T-helper 2 cell treated with Interferon-gamma antibody and Interleukin-4, amounts not matched to agents 5 μg/mL and 100 μg/mL, for 36 hours (primary cell): ENCODE data around the gene GARIN3.

Experiments used
- DNase-seq: peaks from one replicate; pipeline ENCODE4 v3.0.0; 2021; ENCODE audit warnings: low spot score
- H3K27ac Mint-ChIP-seq: one replicate; pipeline ENCODE4 v1.8.0; 2021; ENCODE audit warnings: mild to moderate bottlenecking, mixed read lengths
- H3K27me3 Mint-ChIP-seq: one replicate; pipeline ENCODE4 v1.8.0; 2021; ENCODE audit warnings: low read depth, mixed read lengths
- H3K36me3 Mint-ChIP-seq: one replicate; pipeline ENCODE4 v1.8.0; 2021; ENCODE audit warnings: low read depth, mixed read lengths
- H3K4me1 Mint-ChIP-seq: one replicate; pipeline ENCODE4 v1.8.0; 2021; ENCODE audit warnings: low read depth, mixed read lengths
- H3K4me3 Mint-ChIP-seq: one replicate; pipeline ENCODE4 v1.8.0; 2022; ENCODE audit warnings: mild to moderate bottlenecking, moderate library complexity, mixed read lengths
- H3K9me3 Mint-ChIP-seq: one replicate; pipeline ENCODE4 v1.8.0; 2021; ENCODE audit warnings: mixed read lengths

Gene GARIN3

DNA sequence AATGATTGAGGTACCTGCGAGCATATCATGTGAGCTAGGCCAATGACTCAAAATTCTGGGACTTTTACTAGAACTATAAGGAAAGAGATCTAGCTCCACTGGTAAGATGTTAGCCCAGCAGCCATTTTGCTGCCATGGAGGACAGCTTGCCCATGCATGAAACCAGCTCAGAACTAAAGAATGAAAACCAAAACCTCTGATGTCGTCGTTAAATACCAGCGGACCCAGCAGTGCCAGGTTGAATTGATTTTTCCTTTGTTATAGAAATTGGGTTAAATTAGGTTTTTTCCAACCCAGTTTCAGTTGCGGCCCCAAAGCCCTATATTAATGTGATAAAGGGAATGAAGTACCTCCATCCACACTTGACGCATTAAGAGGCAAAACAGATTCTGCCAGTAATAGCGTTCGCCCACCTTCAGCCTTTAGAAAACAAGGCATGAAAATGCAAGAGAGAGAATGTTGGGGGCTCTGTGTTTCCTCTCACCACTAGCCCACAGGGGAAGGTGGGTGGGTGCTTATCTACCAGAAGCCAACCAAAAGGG lies 9.1 kb upstream of the GARIN3 start:
- H3K4me3 Mint-ChIP-seq: peak overlapping the region; percentile 13

GRCh38 chr5:157172403-157172802 lies 6.3 kb upstream of the GARIN3 start:
- peaks cover under 1% of the 10 kb centered on the region for H3K9me3 Mint-ChIP-seq
- H3K4me1 Mint-ChIP-seq: peaks cover 61% of the 10 kb centered on the region
- DNase-seq: peak; percentile 96
- H3K27me3 Mint-ChIP-seq: no peaks in the 10 kb centered on the region
- peak overlapping the region; percentile 68 for H3K4me3 Mint-ChIP-seq
- peak overlapping the region; percentile 94 for H3K27ac Mint-ChIP-seq
- peaks cover 3% of the 10 kb centered on the region for H3K36me3 Mint-ChIP-seq

More for the DNA sequence above, 9.1 kb upstream of the GARIN3 start:
- H3K27me3 Mint-ChIP-seq: no peaks in the 10 kb centered on the region
- peaks cover 11% of the 10 kb centered on the region for H3K36me3 Mint-ChIP-seq
- peaks cover 11% of the 10 kb centered on the region for H3K9me3 Mint-ChIP-seq
- peak overlapping the region; percentile 65 for H3K27ac Mint-ChIP-seq
- peak; percentile 46 for DNase-seq
- H3K4me1 Mint-ChIP-seq: peaks cover 74% of the 10 kb centered on the region

DNA sequence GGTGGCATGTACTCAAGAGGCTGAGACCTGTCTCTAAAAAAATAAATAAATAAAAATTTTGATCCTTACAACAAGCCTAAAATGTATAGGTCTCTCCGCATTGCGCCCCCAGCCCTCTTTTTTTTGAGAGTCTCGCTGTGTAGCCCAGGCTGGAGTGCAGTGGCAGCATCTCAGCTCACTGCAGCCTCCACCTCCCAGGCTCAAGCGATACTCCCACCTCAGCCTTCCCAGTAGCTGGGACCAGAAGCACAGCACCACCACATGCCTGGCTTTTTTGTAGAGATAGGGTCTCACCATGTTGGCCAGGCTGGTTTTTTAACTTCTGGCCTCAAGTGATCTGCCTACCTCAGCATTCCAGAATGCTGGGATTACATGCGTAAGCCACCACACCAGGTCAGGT lies 2.2 kb upstream of the GARIN3 start:
- Mint-ChIP-seq H3K9me3 (no peaks in the 10 kb centered on the region), H3K27me3 (no peaks in the 10 kb centered on the region), H3K4me3 (no peak overlapping the region), H3K27ac (no peak overlapping the region), H3K4me1 (peaks cover 62% of the 10 kb centered on the region), H3K36me3 (no peaks in the 10 kb centered on the region)
- peak; percentile 1 for DNase-seq

DNA sequence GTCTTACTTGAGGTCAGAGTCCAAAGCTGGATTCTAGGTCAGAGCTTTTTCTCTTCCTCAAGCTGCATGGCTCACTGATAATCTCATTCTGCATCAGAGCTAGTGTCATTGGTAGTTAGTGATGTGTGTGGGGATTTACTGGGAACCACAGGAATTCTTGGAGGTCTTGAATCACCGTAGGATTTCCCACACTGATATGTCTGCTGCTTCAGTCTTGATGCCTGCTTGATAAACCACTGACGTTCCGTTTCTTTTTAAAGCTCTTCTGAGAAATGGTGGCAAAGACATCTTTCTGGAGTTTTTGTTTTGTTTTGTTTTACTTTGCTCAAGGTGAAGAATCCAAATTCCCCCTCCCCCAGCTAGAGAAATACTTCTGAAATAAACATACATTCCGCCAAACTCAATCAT lies 1.2 kb upstream of the GARIN3 start:
- peak; percentile 71 for DNase-seq
- Mint-ChIP-seq H3K4me3 (peak overlapping the region; percentile 56), H3K27ac (peak overlapping the region; percentile 78), H3K4me1 (peaks cover 59% of the 10 kb centered on the region), H3K27me3 (no peaks in the 10 kb centered on the region), H3K36me3 (no peaks in the 10 kb centered on the region), H3K9me3 (no peaks in the 10 kb centered on the region)

DNA sequence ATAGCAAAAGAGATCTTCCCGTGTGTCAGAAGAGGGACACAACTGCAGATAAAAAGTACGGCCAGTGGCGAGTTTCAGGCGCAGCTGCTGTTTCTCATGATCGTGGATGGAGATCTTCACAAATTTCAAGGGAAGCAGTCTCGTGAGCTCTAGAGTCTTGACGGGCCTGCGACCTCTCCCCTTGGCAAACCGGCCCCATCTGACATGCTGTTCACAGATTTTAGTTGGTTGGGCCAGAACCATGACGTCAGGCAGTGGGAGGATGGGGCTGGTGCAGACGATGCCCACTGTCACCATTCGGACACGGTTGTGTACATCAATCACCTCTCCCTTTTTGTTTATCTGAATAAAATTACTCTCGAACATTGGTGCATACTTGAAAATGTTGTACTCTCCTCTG lies 396 bp downstream of the GARIN3 start:
- no peak overlapping the region for H3K4me3 Mint-ChIP-seq
- peak; percentile 1 for DNase-seq

GRCh38 chr5:157165261-157165660 lies 803 bp downstream of the GARIN3 start:
- no peak overlapping the region for H3K4me3 Mint-ChIP-seq
- H3K36me3 Mint-ChIP-seq: no peaks in the 10 kb centered on the region
- no peaks in the 10 kb centered on the region for H3K9me3 Mint-ChIP-seq
- no peak for DNase-seq
- H3K27ac Mint-ChIP-seq: no peak overlapping the region
- no peaks in the 10 kb centered on the region for H3K27me3 Mint-ChIP-seq
- peaks cover 50% of the 10 kb centered on the region for H3K4me1 Mint-ChIP-seq

More for the DNA sequence above, 396 bp downstream of the GARIN3 start:
- no peaks in the 10 kb centered on the region for H3K27me3 Mint-ChIP-seq
- H3K9me3 Mint-ChIP-seq: no peaks in the 10 kb centered on the region
- H3K36me3 Mint-ChIP-seq: no peaks in the 10 kb centered on the region
- H3K4me1 Mint-ChIP-seq: peaks cover 51% of the 10 kb centered on the region
- peak overlapping the region; percentile 29 for H3K27ac Mint-ChIP-seq

- no peaks in the 10 kb centered on the region for H3K9me3 Mint-ChIP-seq
- no peak overlapping the region for H3K27ac Mint-ChIP-seq
- no peaks in the 10 kb centered on the region for H3K36me3 Mint-ChIP-seq
- H3K4me3 Mint-ChIP-seq: no peak overlapping the region
- no peaks in the 10 kb centered on the region for H3K27me3 Mint-ChIP-seq
- no peak for DNase-seq
- H3K4me1 Mint-ChIP-seq: peaks cover 54% of the 10 kb centered on the region
Observed at GRCh38 chr5:157164521-157164920, 1.5 kb downstream of the GARIN3 start.

DNA sequence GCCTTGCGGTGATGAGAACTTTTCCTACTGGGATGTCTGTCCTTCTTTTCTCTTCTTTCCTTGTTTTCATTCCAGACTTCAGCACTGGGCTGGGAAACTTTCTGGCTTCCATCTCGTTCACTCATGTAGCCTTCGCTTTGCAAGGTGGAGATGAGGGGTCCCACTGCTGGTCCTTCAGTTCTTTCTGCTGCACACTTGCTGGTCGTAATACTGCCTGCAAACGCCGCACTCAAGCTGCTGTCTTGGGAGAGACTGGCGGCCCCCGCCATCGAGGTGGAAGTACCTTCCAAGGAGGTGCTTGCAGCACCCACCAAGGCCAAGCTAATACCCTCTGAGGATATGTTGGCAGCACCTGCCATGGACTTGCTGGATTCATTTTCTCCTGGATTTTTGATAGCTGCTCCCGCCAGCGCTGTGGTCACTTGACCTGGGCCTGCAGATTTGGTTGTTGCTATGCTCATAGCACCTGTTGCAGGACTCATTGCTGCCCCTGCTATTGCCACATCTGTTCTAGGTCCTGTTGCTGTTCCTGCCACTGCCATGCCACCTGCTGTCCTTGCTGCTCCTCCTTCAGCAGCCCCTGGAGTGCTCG lies 3.0 kb downstream of the GARIN3 start:
- no peaks in the 10 kb centered on the region for H3K9me3 Mint-ChIP-seq
- peak overlapping the region; percentile 1 for H3K27ac Mint-ChIP-seq
- H3K4me1 Mint-ChIP-seq: peaks cover 61% of the 10 kb centered on the region
- peaks cover 4% of the 10 kb centered on the region for H3K36me3 Mint-ChIP-seq
- no peaks in the 10 kb centered on the region for H3K27me3 Mint-ChIP-seq
- no peak for DNase-seq
- H3K4me3 Mint-ChIP-seq: no peak overlapping the region

GRCh38 chr5:157161996-157162395 lies 4.1 kb downstream of the GARIN3 start:
- no peak overlapping the region for H3K4me3 Mint-ChIP-seq
- H3K27me3 Mint-ChIP-seq: no peaks in the 10 kb centered on the region
- no peak overlapping the region for H3K27ac Mint-ChIP-seq
- DNase-seq: no peak
- peaks cover 4% of the 10 kb centered on the region for H3K36me3 Mint-ChIP-seq
- H3K9me3 Mint-ChIP-seq: no peaks in the 10 kb centered on the region
- peaks cover 58% of the 10 kb centered on the region for H3K4me1 Mint-ChIP-seq

DNA sequence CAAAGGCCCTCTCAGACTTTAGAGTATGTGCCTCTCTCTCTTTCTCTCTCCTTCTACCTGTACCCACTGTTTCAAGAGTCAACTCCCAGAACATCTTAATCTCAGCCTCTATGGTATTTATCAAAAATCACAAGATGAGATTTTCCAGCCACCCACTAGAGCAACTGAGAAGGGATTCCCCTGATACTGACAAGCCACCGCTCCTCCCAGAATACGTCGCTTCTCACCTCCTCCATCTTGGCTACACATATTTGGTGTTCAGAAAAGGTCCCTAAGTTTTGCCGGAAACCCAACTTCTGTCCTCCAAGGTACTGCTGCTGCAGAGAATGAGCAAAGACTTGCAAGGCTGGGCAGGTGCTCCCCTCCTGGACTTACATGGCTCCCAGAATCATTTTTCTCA lies 6.1 kb downstream of the GARIN3 start:
- Mint-ChIP-seq H3K27me3 (no peaks in the 10 kb centered on the region), H3K4me1 (peaks cover 59% of the 10 kb centered on the region), H3K9me3 (no peaks in the 10 kb centered on the region), H3K27ac (peak overlapping the region; percentile 86), H3K36me3 (peaks cover 4% of the 10 kb centered on the region), H3K4me3 (peak overlapping the region; percentile 47)
- DNase-seq: peak; percentile 44

DNA sequence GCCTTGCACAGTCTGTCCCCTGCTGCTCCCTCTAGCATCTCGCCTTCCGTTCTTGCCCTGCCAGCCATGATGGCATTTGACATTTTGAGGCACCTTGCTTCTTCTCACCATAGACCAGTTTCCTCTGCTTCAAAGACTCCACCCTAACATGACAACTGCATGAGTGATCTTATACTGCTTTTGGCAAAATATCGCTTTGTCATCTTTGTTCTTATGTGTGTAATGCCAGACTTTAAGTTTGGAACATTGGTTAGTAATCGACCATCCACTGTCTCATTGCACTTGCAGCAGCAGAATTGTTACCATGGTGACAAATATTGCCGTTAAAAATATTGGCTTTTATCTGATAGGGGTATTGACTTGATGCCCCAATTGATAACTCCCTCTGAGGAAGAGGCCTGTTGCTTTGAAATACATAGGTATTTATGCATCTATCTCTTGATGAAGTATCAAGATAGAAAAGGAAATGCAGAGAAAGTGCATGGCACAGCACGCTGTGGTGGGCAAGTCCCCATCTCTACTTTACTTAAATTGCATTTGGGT lies 6.8 kb downstream of the GARIN3 start:
- DNase-seq: peak; percentile 46
- no peaks in the 10 kb centered on the region for H3K27me3 Mint-ChIP-seq
- H3K4me3 Mint-ChIP-seq: peak overlapping the region; percentile 47
- no peaks in the 10 kb centered on the region for H3K9me3 Mint-ChIP-seq
- peaks cover 4% of the 10 kb centered on the region for H3K36me3 Mint-ChIP-seq
- peak overlapping the region; percentile 86 for H3K27ac Mint-ChIP-seq
- peaks cover 64% of the 10 kb centered on the region for H3K4me1 Mint-ChIP-seq

GRCh38 chr5:157157293-157157891 lies 8.7 kb downstream of the GARIN3 start:
- Mint-ChIP-seq H3K9me3 (no peaks in the 10 kb centered on the region), H3K4me3 (no peak overlapping the region), H3K4me1 (peaks cover 68% of the 10 kb centered on the region), H3K36me3 (peaks cover 4% of the 10 kb centered on the region), H3K27me3 (no peaks in the 10 kb centered on the region), H3K27ac (no peak overlapping the region)
- DNase-seq: no peak

- H3K27ac Mint-ChIP-seq: peak overlapping the region; percentile 84
- no peak for DNase-seq
- peaks cover 4% of the 10 kb centered on the region for H3K36me3 Mint-ChIP-seq
Observed at GRCh38 chr5:157155297-157155696, 10.8 kb downstream of the GARIN3 start.

GRCh38 chr5:157150995-157151394 lies 15.1 kb downstream of the GARIN3 start:
- Mint-ChIP-seq H3K27ac (no peak overlapping the region), H3K36me3 (no peaks in the 10 kb centered on the region), H3K27me3 (peaks cover 2% of the 10 kb centered on the region), H3K4me1 (peaks cover 48% of the 10 kb centered on the region), H3K9me3 (no peaks in the 10 kb centered on the region), H3K4me3 (no peak overlapping the region)
- no peak for DNase-seq

More at GRCh38 chr5:157155297-157155696, 10.8 kb downstream of the GARIN3 start:
- Mint-ChIP-seq H3K27me3 (no peaks in the 10 kb centered on the region), H3K9me3 (no peaks in the 10 kb centered on the region), H3K4me1 (peaks cover 65% of the 10 kb centered on the region), H3K4me3 (peak overlapping the region; percentile 85)
